HepG2 (cell line): ENCODE measurements around the gene GRIK3. TPM values are rescaled to one million over a fixed set of nuclear protein-coding genes. Genes with fewer than 3 reads are reported as not detected.

Source experiments
- ATAC-seq: fragments of 200-7000 bp; cut with Tn5 transposase; 3 replicates; pipeline ENCODE4 v1.9.1; 2020; ENCODE audit warnings: mild to moderate bottlenecking, moderate library complexity
- BruUV-seq: library from RNA; stranded (reverse); fragments of 400-500 nt; replicated peaks from 2 replicates; lab custom pipeline; 2021; lab: Mats Ljungman, UMichigan
- CTCF ChIA-PET: fragments of 300-600 bp; formaldehyde crosslinking; extraction: SDS; loops from one replicate; lab custom pipeline; 2021; ENCODE audit warnings: low total read pairs, inconsistent platforms, low intra/inter-chr PET ratio; lab: Yijun Ruan, JAX
- POLR2A ChIA-PET: fragments of 350-600 bp; sonication (Branson Sonifier 250); formaldehyde crosslinking; loops from one replicate; lab custom pipeline; 2020; ENCODE audit warnings: antibody characterized with exemption, inconsistent platforms; lab: Yijun Ruan, JAX
- DNase-seq: peaks from one replicate; pipeline ENCODE4 v3.0.0-alpha.2; 2015; ENCODE audit warnings: low spot score
- FAIRE-seq: peaks from 3 replicates; lab custom pipeline; 2011; peaks lifted over from hg19 to GRCh38; lab: Jason Lieb, UNC
- H2AFZ ChIP-seq: one replicate; pipeline ENCODE4 v1.6.1; 2011; ENCODE audit warnings: low read length, inconsistent platforms
- H3K27ac ChIP-seq: fragments of 300-600 bp; 3 replicates; pipeline ENCODE4 v1.8.0; 2011; ENCODE audit warnings: mixed run types, mild to moderate bottlenecking, mixed read lengths, low read length, inconsistent platforms; ENCODE audit not compliant: insufficient read depth; ENCODE audit errors: extremely low read length
- H3K27me3 ChIP-seq, 2 experiments: fragments of 200-600 bp in 1 of 2; 2 replicates in 1 of 2; 3 replicates in 1 of 2; pipeline versions ENCODE4 v1.6.0 to v1.8.0; 2011; ENCODE audit warnings: low read length in 2 of 2, mild to moderate bottlenecking in 2 of 2, moderate library complexity in 2 of 2, inconsistent platforms in 1 of 2; ENCODE audit not compliant: insufficient read depth in 2 of 2, control insufficient read depth in 1 of 2
- H3K36me3 ChIP-seq, 2 experiments: fragments of 200-600 bp in 1 of 2; replicated peaks in 1 of 2; 2 replicates in 1 of 2; 3 replicates in 1 of 2; pipeline versions ENCODE4 v1.5.1 to v1.8.0; 2011; ENCODE audit warnings: low read length in 2 of 2, inconsistent platforms in 1 of 2; ENCODE audit not compliant: insufficient read depth in 2 of 2, control insufficient read depth in 1 of 2
- H3K4me1 ChIP-seq: 2 replicates; pipeline ENCODE4 v1.5.1; 2012; ENCODE audit warnings: low read length, inconsistent platforms; ENCODE audit not compliant: insufficient read depth
- H3K4me2 ChIP-seq: 2 replicates; pipeline ENCODE4 v1.6.0; 2011; ENCODE audit warnings: low read depth, low read length, inconsistent platforms
- H3K4me3 ChIP-seq, 3 experiments: fragments of 200-600 bp in 1 of 3; sonication (generic), shearing (Covaris generic) in 1 of 3; replicated peaks in 1 of 3; 2 replicates each; pipeline ENCODE4 v1.5.1; 2011 to 2016; ENCODE audit warnings: low read length in 3 of 3, inconsistent platforms in 2 of 3, low read depth in 2 of 3, mild to moderate bottlenecking in 2 of 3, control low read depth in 1 of 3, mixed read lengths in 1 of 3; ENCODE audit not compliant: insufficient read depth in 1 of 3
- H3K79me2 ChIP-seq: one replicate; pipeline ENCODE4 v1.6.1; 2011; ENCODE audit warnings: low read length, inconsistent platforms; ENCODE audit not compliant: insufficient read depth
- H3K9ac ChIP-seq: 2 replicates; pipeline ENCODE4 v1.6.0; 2011; ENCODE audit warnings: mild to moderate bottlenecking, low read depth, low read length, inconsistent platforms; ENCODE audit not compliant: insufficient read depth
- H3K9me3 ChIP-seq: 2 replicates; pipeline ENCODE4 v1.5.1; 2012; ENCODE audit warnings: mild to moderate bottlenecking, low read length
- H4K20me1 ChIP-seq: 2 replicates; pipeline ENCODE4 v1.6.0; 2011; ENCODE audit warnings: inconsistent platforms, mild to moderate bottlenecking, low read length, moderate library complexity; ENCODE audit not compliant: insufficient read depth
- ETV6 ChIP-seq: sonication (generic); formaldehyde crosslinking; conservative IDR thresholded peaks from 2 replicates; pipeline ENCODE4 v1.4.0; 2020; ENCODE audit warnings: missing genetic modification reagents
- GABPB1 ChIP-seq: IDR thresholded peaks from 2 replicates; pipeline ENCODE4 v1.6.1; 2016; ENCODE audit warnings: mild to moderate bottlenecking, missing genetic modification reagents, moderate library complexity, missing compliant biosample characterization
- HNF1B ChIP-seq: sonication (generic); formaldehyde crosslinking; IDR thresholded peaks from 2 replicates; pipeline ENCODE4 v1.5.1; 2020; ENCODE audit warnings: mild to moderate bottlenecking, moderate library complexity, missing genetic modification reagents
- MXD4 ChIP-seq: IDR thresholded peaks from 2 replicates; pipeline ENCODE4 v1.6.1; 2016; ENCODE audit warnings: mild to moderate bottlenecking, missing biosample characterization, missing genetic modification reagents
- MXI1 ChIP-seq: IDR thresholded peaks from 3 replicates; pipeline ENCODE4 v1.6.1; 2012; ENCODE audit warnings: low read depth, low read length, inconsistent platforms, borderline replicate concordance
- SPEN ChIP-seq: sonication (generic); formaldehyde crosslinking; IDR thresholded peaks from 2 replicates; pipeline ENCODE4 v1.5.1; 2020; ENCODE audit warnings: low read depth, mild to moderate bottlenecking, missing genetic modification reagents
- ZFAT ChIP-seq: sonication (generic); formaldehyde crosslinking; conservative IDR thresholded peaks from 2 replicates; pipeline ENCODE4 v1.8.1; 2023; ENCODE audit warnings: missing genetic modification reagents, inconsistent platforms
- ZFX ChIP-seq: sonication (generic); formaldehyde crosslinking; IDR thresholded peaks from 2 replicates; pipeline ENCODE4 v1.4.0; 2020; ENCODE audit warnings: mild to moderate bottlenecking, low read depth, missing genetic modification reagents, moderate library complexity
- ZNF276 ChIP-seq: sonication (generic); formaldehyde crosslinking; IDR thresholded peaks from 2 replicates; pipeline ENCODE4 v1.4.0; 2020; ENCODE audit warnings: mild to moderate bottlenecking, low read depth, missing genetic modification reagents
- ZNF557 ChIP-seq: sonication (generic); formaldehyde crosslinking; IDR thresholded peaks from 2 replicates; pipeline ENCODE4 v1.4.0; 2020; ENCODE audit warnings: missing genetic modification reagents
- ZNF615 ChIP-seq: sonication (generic); formaldehyde crosslinking; IDR thresholded peaks from 2 replicates; pipeline ENCODE4 v1.5.0; 2020; ENCODE audit warnings: mild to moderate bottlenecking, missing genetic modification reagents, borderline replicate concordance
- WGBS: methylation state at CpG from one replicate; pipeline ENCODE4 v1.1.6; 2017; ENCODE audit warnings: low lambda C conversion rate; 5-methylcytosine and 5-hydroxymethylcytosine counted together
- in situ Hi-C: cut with HindIII; loops from 2 replicates; pipeline ENCODE4 v1.10.0; 2017; ENCODE audit warnings: low pct_unique_long_range_greater_than_20kb; ENCODE audit not compliant: extremely low pct_ligation_motif_present
- intact Hi-C: fragments of 100-400 bp; cut with micrococcal nuclease; formaldehyde crosslinking; loops from one replicate; pipeline ENCODE4 v1.10.0; 2022; ENCODE audit not compliant: unreplicated experiment
- polyA plus RNA-seq, 8 experiments: library from polyadenylated mRNA; depleted of rRNA in 3 of 8; stranded (reverse) in 7 of 8; unstranded in 1 of 8; fragments of >200 nt; fragmentation: Illumina TruSeq in 4 of 8; extraction: Trizol in 4 of 8; gene quantifications; 2 replicates each; pipeline versions ENCODE4 v1.2.1 to v1.2.3, GENCODE V29; 2011 to 2016; ENCODE audit warnings: low read depth in 4 of 8, missing spikeins in 1 of 8, mixed read lengths in 1 of 8; ENCODE audit not compliant: insufficient read depth in 1 of 8
- total RNA-seq, 5 experiments: library from RNA; depleted of rRNA; stranded (reverse); fragments of >200 nt; fragmentation: Illumina TruSeq; extraction: Trizol; gene quantifications; 2 replicates each; pipeline ENCODE4 v1.2.3, GENCODE V29; 2016; ENCODE audit warnings: low read depth in 1 of 5
- TF ChIP-seq, protein P1 (sequence below): sonication (generic); formaldehyde crosslinking; IDR thresholded peaks from 2 replicates; pipeline ENCODE4 v1.4.0; 2020; ENCODE audit warnings: missing genetic modification reagents
- TF ChIP-seq, protein P2 (sequence below): IDR thresholded peaks from 2 replicates; pipeline ENCODE4 v1.6.1; 2016
- TF ChIP-seq, protein P3 (sequence below): sonication (generic); formaldehyde crosslinking; IDR thresholded peaks from 2 replicates; pipeline ENCODE4 v1.4.0; 2020; ENCODE audit warnings: missing genetic modification reagents
- TF ChIP-seq, protein P4 (sequence below): sonication (generic); formaldehyde crosslinking; IDR thresholded peaks from 2 replicates; pipeline ENCODE4 v1.4.0; 2020; ENCODE audit warnings: mild to moderate bottlenecking, low read depth, missing genetic modification reagents

Gene GRIK3
- total and polyA plus RNA-seq, 2 of the 13 experiments (the other 11 are each of a cell fraction or from before 2014, with no cell fraction given) = not detected

GRCh38 chr1:37021502-37021901, 12.8 kb downstream of the GRIK3 start:
- no TSS peak for BruUV-seq
- Histone ChIP-seq H3K79me2 (no peaks in the 10 kb centered on the region), H3K4me2 (no peak overlapping the region), H3K27ac (no peak overlapping the region), H3K4me3 (no peak overlapping the region), H3K4me1 (no peaks in the 10 kb centered on the region), H4K20me1 (no peaks in the 10 kb centered on the region), H3K27me3 (no peaks in the 10 kb centered on the region), H2AFZ (no peak overlapping the region), H3K9me3 (no peaks in the 10 kb centered on the region), H3K9ac (no peak overlapping the region), H3K36me3 (no peaks in the 10 kb centered on the region)
- in situ Hi-C loops = no loop called here
- 34% methylated on average over 2 of the region's 2 CpGs for WGBS
- ATAC-seq = no peak
- DNase-seq = no peak
- no peak for TF ChIP-seq ZNF615 (CRISPR knock-in tag)
- TF ChIP-seq, protein P1, sequence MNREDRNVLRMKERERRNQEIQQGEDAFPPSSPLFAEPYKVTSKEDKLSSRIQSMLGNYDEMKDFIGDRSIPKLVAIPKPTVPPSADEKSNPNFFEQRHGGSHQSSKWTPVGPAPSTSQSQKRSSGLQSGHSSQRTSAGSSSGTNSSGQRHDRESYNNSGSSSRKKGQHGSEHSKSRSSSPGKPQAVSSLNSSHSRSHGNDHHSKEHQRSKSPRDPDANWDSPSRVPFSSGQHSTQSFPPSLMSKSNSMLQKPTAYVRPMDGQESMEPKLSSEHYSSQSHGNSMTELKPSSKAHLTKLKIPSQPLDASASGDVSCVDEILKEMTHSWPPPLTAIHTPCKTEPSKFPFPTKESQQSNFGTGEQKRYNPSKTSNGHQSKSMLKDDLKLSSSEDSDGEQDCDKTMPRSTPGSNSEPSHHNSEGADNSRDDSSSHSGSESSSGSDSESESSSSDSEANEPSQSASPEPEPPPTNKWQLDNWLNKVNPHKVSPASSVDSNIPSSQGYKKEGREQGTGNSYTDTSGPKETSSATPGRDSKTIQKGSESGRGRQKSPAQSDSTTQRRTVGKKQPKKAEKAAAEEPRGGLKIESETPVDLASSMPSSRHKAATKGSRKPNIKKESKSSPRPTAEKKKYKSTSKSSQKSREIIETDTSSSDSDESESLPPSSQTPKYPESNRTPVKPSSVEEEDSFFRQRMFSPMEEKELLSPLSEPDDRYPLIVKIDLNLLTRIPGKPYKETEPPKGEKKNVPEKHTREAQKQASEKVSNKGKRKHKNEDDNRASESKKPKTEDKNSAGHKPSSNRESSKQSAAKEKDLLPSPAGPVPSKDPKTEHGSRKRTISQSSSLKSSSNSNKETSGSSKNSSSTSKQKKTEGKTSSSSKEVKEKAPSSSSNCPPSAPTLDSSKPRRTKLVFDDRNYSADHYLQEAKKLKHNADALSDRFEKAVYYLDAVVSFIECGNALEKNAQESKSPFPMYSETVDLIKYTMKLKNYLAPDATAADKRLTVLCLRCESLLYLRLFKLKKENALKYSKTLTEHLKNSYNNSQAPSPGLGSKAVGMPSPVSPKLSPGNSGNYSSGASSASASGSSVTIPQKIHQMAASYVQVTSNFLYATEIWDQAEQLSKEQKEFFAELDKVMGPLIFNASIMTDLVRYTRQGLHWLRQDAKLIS = no peak
- TF ChIP-seq MXI1 = no peak
- no peak for TF ChIP-seq ETV6
- TF ChIP-seq, protein P2, sequence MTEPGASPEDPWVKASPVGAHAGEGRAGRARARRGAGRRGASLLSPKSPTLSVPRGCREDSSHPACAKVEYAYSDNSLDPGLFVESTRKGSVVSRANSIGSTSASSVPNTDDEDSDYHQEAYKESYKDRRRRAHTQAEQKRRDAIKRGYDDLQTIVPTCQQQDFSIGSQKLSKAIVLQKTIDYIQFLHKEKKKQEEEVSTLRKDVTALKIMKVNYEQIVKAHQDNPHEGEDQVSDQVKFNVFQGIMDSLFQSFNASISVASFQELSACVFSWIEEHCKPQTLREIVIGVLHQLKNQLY (CRISPR knock-in tag) = no peak
- TF ChIP-seq ZNF276 (CRISPR knock-in tag) = no peak
- TF ChIP-seq, protein P3, sequence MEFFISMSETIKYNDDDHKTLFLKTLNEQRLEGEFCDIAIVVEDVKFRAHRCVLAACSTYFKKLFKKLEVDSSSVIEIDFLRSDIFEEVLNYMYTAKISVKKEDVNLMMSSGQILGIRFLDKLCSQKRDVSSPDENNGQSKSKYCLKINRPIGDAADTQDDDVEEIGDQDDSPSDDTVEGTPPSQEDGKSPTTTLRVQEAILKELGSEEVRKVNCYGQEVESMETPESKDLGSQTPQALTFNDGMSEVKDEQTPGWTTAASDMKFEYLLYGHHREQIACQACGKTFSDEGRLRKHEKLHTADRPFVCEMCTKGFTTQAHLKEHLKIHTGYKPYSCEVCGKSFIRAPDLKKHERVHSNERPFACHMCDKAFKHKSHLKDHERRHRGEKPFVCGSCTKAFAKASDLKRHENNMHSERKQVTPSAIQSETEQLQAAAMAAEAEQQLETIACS = no peak
- TF ChIP-seq, protein P4, sequence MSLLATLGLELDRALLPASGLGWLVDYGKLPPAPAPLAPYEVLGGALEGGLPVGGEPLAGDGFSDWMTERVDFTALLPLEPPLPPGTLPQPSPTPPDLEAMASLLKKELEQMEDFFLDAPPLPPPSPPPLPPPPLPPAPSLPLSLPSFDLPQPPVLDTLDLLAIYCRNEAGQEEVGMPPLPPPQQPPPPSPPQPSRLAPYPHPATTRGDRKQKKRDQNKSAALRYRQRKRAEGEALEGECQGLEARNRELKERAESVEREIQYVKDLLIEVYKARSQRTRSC = no peak
- no peak for TF ChIP-seq GABPB1
- no peak for TF ChIP-seq ZFAT
- TF ChIP-seq MXD4 (CRISPR knock-in tag) = no peak
- TF ChIP-seq SPEN = no peak
- no peak for TF ChIP-seq ZNF557 (CRISPR knock-in tag)
- no peak for TF ChIP-seq ZFX
- no peak for TF ChIP-seq HNF1B (CRISPR knock-in tag)
- intact Hi-C loops = no loop called here
- POLR2A ChIA-PET = no interaction called here
- CTCF ChIA-PET = no interaction called here
- no peak for FAIRE-seq
